ENCODE measurements around the gene NOTCH2.
"Not testable (repeated sequence)": the region's sequence is repeated elsewhere in the genome, so short reads cannot be mapped to it uniquely, and the experiment has no call there.

Gene NOTCH2

GRCh38 chr1:120023791-120024190 is 45.7 kb downstream of the NOTCH2 start:
- not testable (repeated sequence) for H3K9me3 ChIP-seq (ENCODE audit: control insufficient read depth, insufficient read depth, low read length); H3K4me1 ChIP-seq (ENCODE audit: control insufficient read depth, insufficient read depth, low read length); H3K27me3 ChIP-seq (ENCODE audit: control insufficient read depth, insufficient read depth, low read length); H3K9ac ChIP-seq (ENCODE audit: low read depth, low read length); H3K36me3 ChIP-seq (ENCODE audit: control insufficient read depth, insufficient read depth, low read length); H3K4me3 ChIP-seq (ENCODE audit: low read depth, low read length)

DNA sequence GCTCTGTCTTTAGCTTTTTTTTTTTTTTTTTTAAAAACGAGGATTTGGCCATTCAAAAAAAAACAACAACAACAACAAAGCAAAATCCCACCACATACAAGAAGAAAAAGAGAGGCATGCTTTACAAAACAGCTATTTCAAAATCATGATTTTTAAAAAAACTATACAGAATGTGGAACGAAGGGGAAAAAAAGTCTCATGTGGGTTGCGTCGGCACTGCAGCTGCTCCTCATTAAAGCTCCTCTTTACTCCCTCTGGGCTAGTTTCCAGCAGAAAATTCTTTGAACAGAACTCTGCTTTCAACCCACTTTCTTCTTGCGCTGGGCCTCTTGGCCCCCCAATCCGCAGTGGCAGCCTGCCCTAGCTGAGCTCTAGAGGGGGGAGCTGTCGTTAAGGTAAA is 54.5 kb downstream of the NOTCH2 start:
- H3K36me3 ChIP-seq (ENCODE audit: control insufficient read depth, insufficient read depth, low read length); H3K4me1 ChIP-seq (ENCODE audit: control insufficient read depth, insufficient read depth, low read length); H3K9me3 ChIP-seq (ENCODE audit: control insufficient read depth, insufficient read depth, low read length); H3K4me3 ChIP-seq (ENCODE audit: low read depth, low read length); H3K27me3 ChIP-seq (ENCODE audit: control insufficient read depth, insufficient read depth, low read length); H3K9ac ChIP-seq (ENCODE audit: low read depth, low read length): not testable (repeated sequence)

DNA sequence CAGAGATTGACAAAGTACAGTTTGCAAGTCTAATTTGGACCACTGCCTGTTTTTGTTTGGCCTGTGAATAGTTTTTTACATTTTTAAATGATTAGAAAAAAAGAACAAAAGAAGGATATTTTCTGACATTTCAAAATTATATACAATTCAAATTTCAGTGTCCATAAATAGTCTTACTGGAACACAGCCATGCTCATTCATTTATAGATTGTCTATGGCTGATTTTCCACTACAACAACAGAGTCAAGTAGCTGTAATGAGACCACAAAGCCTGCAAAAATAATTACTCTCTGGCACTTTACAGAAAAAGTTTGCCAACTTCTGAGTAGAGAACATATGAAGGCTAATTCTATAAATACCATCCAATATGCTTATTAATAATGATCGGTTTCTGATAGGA is 61.1 kb downstream of the NOTCH2 start:
- H3K4me3 ChIP-seq (ENCODE audit: low read depth, low read length); H3K36me3 ChIP-seq (ENCODE audit: control insufficient read depth, insufficient read depth, low read length); H3K4me1 ChIP-seq (ENCODE audit: control insufficient read depth, insufficient read depth, low read length); H3K9ac ChIP-seq (ENCODE audit: low read depth, low read length); H3K9me3 ChIP-seq (ENCODE audit: control insufficient read depth, insufficient read depth, low read length); H3K27me3 ChIP-seq (ENCODE audit: control insufficient read depth, insufficient read depth, low read length): not testable (repeated sequence)

- not testable (repeated sequence) for H3K9ac ChIP-seq (ENCODE audit: low read depth, low read length); H3K4me1 ChIP-seq (ENCODE audit: control insufficient read depth, insufficient read depth, low read length); H3K4me3 ChIP-seq (ENCODE audit: low read depth, low read length); H3K27me3 ChIP-seq (ENCODE audit: control insufficient read depth, insufficient read depth, low read length); H3K36me3 ChIP-seq (ENCODE audit: control insufficient read depth, insufficient read depth, low read length); H3K9me3 ChIP-seq (ENCODE audit: control insufficient read depth, insufficient read depth, low read length)
Observed at GRCh38 chr1:120007850-120008249, 61.6 kb downstream of the NOTCH2 start.

- H3K36me3 ChIP-seq (ENCODE audit: control insufficient read depth, insufficient read depth, low read length); H3K4me1 ChIP-seq (ENCODE audit: control insufficient read depth, insufficient read depth, low read length); H3K9me3 ChIP-seq (ENCODE audit: control insufficient read depth, insufficient read depth, low read length); H3K27me3 ChIP-seq (ENCODE audit: control insufficient read depth, insufficient read depth, low read length); H3K4me3 ChIP-seq (ENCODE audit: low read depth, low read length); H3K9ac ChIP-seq (ENCODE audit: low read depth, low read length): not testable (repeated sequence)
Observed at GRCh38 chr1:120001035-120001434, 68.4 kb downstream of the NOTCH2 start.

DNA sequence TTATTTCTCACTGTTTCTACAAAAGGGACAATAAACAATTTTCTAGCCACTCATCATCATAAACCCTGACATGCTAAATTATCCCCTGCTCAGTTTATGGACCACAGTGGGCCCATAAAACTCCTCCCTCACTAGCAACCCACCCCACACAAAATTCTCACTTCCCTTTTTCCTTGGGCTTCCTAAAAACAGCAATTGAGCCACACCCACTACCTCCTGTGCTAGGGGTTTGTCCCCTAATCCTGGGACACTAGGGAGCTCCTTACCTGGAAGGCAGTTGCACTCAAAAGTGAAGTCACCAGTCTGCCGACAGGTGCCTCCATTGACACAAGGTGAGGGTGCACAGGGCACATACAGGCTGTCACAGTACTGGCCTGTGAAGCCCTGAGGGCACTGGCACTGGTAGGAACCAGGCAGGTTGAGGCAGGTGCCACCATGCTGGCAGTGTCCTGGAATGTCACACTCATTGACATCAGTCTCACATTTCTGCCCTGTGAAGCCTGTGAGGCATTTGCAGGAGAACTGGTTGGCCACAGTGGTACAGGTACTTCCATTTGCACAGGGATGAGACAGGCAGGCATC is 72.6 kb downstream of the NOTCH2 start:
- not testable (repeated sequence) for H3K4me3 ChIP-seq (ENCODE audit: low read depth, low read length); H3K27me3 ChIP-seq (ENCODE audit: control insufficient read depth, insufficient read depth, low read length); H3K9me3 ChIP-seq (ENCODE audit: control insufficient read depth, insufficient read depth, low read length); H3K4me1 ChIP-seq (ENCODE audit: control insufficient read depth, insufficient read depth, low read length); H3K9ac ChIP-seq (ENCODE audit: low read depth, low read length); H3K36me3 ChIP-seq (ENCODE audit: control insufficient read depth, insufficient read depth, low read length)

DNA sequence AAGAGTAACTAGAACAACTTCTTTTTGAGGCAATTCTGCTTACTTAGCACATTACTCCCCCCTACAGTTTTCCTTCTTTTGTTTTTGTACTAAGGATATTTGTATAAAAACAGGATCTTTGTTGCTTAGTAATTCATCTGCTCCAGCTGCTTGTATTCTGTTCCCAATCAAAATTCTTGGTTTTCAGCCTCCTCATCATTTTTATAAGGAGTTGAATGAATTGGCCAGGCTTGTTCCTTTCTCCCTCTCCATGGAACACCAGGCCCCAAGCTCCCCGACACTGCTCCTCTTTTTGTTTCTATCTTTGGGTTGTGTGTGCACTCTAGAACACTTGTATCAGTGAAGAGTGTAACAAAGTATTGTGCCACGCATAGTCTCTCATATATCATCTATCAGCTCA is 73.5 kb downstream of the NOTCH2 start:
- H3K9ac ChIP-seq (ENCODE audit: low read depth, low read length); H3K9me3 ChIP-seq (ENCODE audit: control insufficient read depth, insufficient read depth, low read length); H3K27me3 ChIP-seq (ENCODE audit: control insufficient read depth, insufficient read depth, low read length); H3K4me1 ChIP-seq (ENCODE audit: control insufficient read depth, insufficient read depth, low read length); H3K4me3 ChIP-seq (ENCODE audit: low read depth, low read length); H3K36me3 ChIP-seq (ENCODE audit: control insufficient read depth, insufficient read depth, low read length): not testable (repeated sequence)

DNA sequence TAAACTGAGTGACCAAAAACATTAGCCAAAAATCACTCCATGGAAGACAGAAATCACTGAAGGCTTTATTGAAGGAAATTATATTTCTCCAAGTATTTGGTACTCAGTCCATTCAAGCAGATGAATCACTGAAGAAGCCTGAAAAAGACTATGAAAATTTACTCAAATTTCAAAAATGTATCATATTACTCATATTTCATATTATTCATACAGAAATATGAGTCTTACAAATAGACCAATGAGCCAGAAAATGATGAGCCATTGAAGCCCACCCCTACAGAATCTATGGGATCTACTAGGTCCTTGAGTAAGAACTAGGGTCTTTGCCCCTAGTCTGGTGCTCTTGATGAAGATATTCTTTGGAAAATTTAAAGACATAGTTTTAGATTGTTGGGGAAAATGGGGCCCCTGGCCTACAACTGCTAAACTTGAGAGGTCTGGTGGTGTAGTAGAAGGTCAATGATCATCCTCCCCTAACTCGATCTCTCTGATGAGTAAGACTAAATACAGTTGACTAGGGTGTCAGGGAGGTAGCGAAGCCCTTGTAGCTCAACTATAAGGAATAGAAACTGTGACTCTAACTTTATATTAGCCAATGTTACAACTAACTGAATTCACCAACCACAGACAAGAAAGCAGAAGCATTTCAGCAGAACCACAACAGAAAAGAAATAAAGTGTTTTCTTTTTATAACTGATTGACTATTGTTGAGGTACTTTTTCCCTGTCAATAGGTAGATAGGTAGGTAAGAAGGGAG is 81.0 kb downstream of the NOTCH2 start:
- Histone ChIP-seq H3K27me3 (ENCODE audit: control insufficient read depth, insufficient read depth, low read length) (no peaks in the 10 kb centered on the region), H3K9ac (ENCODE audit: low read depth, low read length) (no peak overlapping the region)

DNA sequence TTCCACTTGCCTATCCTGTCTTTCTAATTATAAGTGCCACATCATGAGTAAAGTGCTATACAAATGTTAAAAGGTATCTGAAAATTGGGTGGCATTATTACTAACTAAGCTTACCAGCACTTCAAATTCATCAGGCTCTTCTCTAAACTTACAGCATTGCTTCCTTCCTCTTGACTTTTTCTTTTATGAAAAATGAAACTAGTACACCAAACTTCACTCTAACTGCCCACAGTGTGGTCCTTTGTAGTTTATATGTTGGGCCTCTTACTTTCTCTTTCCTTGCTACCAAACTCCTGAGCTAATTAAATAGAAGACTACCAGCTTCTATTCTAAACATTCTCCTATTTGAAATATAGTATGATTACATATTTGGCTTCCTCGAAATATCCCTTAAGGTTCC is 81.8 kb downstream of the NOTCH2 start:
- no peak overlapping the region for H3K4me3 ChIP-seq (ENCODE audit: low read depth, low read length)
- H3K4me1 ChIP-seq (ENCODE audit: control insufficient read depth, insufficient read depth, low read length), result no peaks in the 10 kb centered on the region

More for the DNA sequence above, 81.0 kb downstream of the NOTCH2 start:
- no peaks in the 10 kb centered on the region for H3K36me3 ChIP-seq (ENCODE audit: control insufficient read depth, insufficient read depth, low read length)
- no peaks in the 10 kb centered on the region for H3K4me1 ChIP-seq (ENCODE audit: control insufficient read depth, insufficient read depth, low read length)
- no peak overlapping the region for H3K4me3 ChIP-seq (ENCODE audit: low read depth, low read length)
- H3K9me3 ChIP-seq (ENCODE audit: control insufficient read depth, insufficient read depth, low read length), result no peaks in the 10 kb centered on the region

GRCh38 chr1:119987112-119987511 is 82.3 kb downstream of the NOTCH2 start:
- Histone ChIP-seq H3K9me3 (ENCODE audit: control insufficient read depth, insufficient read depth, low read length) (no peaks in the 10 kb centered on the region), H3K4me1 (ENCODE audit: control insufficient read depth, insufficient read depth, low read length) (no peaks in the 10 kb centered on the region), H3K27me3 (ENCODE audit: control insufficient read depth, insufficient read depth, low read length) (no peaks in the 10 kb centered on the region), H3K9ac (ENCODE audit: low read depth, low read length) (no peak overlapping the region), H3K36me3 (ENCODE audit: control insufficient read depth, insufficient read depth, low read length) (no peaks in the 10 kb centered on the region), H3K4me3 (ENCODE audit: low read depth, low read length) (no peak overlapping the region)

More for the DNA sequence above, 81.8 kb downstream of the NOTCH2 start:
- Histone ChIP-seq H3K36me3 (ENCODE audit: control insufficient read depth, insufficient read depth, low read length) (no peaks in the 10 kb centered on the region), H3K9me3 (ENCODE audit: control insufficient read depth, insufficient read depth, low read length) (no peaks in the 10 kb centered on the region), H3K27me3 (ENCODE audit: control insufficient read depth, insufficient read depth, low read length) (no peaks in the 10 kb centered on the region), H3K9ac (ENCODE audit: low read depth, low read length) (no peak overlapping the region)

GRCh38 chr1:119986007-119986497 is 83.4 kb downstream of the NOTCH2 start:
- Histone ChIP-seq H3K9ac (ENCODE audit: low read depth, low read length) (no peak overlapping the region), H3K27me3 (ENCODE audit: control insufficient read depth, insufficient read depth, low read length) (no peaks in the 10 kb centered on the region), H3K9me3 (ENCODE audit: control insufficient read depth, insufficient read depth, low read length) (no peaks in the 10 kb centered on the region), H3K4me3 (ENCODE audit: low read depth, low read length) (no peak overlapping the region), H3K36me3 (ENCODE audit: control insufficient read depth, insufficient read depth, low read length) (no peaks in the 10 kb centered on the region), H3K4me1 (ENCODE audit: control insufficient read depth, insufficient read depth, low read length) (no peaks in the 10 kb centered on the region)

- H3K9me3 ChIP-seq (ENCODE audit: control insufficient read depth, insufficient read depth, low read length), result no peaks in the 10 kb centered on the region
- no peaks in the 10 kb centered on the region for H3K4me1 ChIP-seq (ENCODE audit: control insufficient read depth, insufficient read depth, low read length)
- no peak overlapping the region for H3K9ac ChIP-seq (ENCODE audit: low read depth, low read length)
- H3K27me3 ChIP-seq (ENCODE audit: control insufficient read depth, insufficient read depth, low read length), result no peaks in the 10 kb centered on the region
- no peak overlapping the region for H3K4me3 ChIP-seq (ENCODE audit: low read depth, low read length)
- H3K36me3 ChIP-seq (ENCODE audit: control insufficient read depth, insufficient read depth, low read length), result no peaks in the 10 kb centered on the region
Observed at GRCh38 chr1:119984771-119985170, 84.7 kb downstream of the NOTCH2 start.

Measured in iPS-15b (cell line).